MM.1S (cell line): Measurements from ENCODE around the gene LIMS2.

Source experiments
- DNase-seq: peaks from one replicate; pipeline ENCODE4 v3.0.0-alpha.2; 2015
- H2AFZ ChIP-seq: fragments of 300-600 bp; sonication (generic); 2 replicates; pipeline ENCODE4 v1.6.0; 2016; ENCODE audit warnings: antibody characterized with exemption, low read length
- H3F3A ChIP-seq: fragments of 300-600 bp; sonication (generic); 2 replicates; pipeline ENCODE4 v1.6.1; 2016; ENCODE audit warnings: mild to moderate bottlenecking, antibody characterized with exemption, low read length, moderate library complexity, mixed read lengths; ENCODE audit not compliant: insufficient read depth
- H3K27ac ChIP-seq: fragments of 300-600 bp; sonication (generic); 2 replicates; pipeline ENCODE4 v1.5.1; 2016; ENCODE audit warnings: mild to moderate bottlenecking, low read length
- H3K27me3 ChIP-seq: fragments of 300-600 bp; sonication (generic); replicated peaks from 2 replicates; pipeline ENCODE4 v1.6.0; 2016; ENCODE audit warnings: low read length; ENCODE audit not compliant: insufficient read depth
- H3K36me3 ChIP-seq: fragments of 300-600 bp; sonication (generic); replicated peaks from 2 replicates; pipeline ENCODE4 v1.6.1; 2016; ENCODE audit warnings: mild to moderate bottlenecking, low read length, mixed read lengths; ENCODE audit not compliant: insufficient read depth
- H3K4me1 ChIP-seq: fragments of 300-600 bp; sonication (generic); 2 replicates; pipeline ENCODE4 v1.6.1; 2016; ENCODE audit warnings: low read length, mixed read lengths
- H3K4me2 ChIP-seq: fragments of 300-600 bp; sonication (generic); 2 replicates; pipeline ENCODE4 v1.6.0; 2016; ENCODE audit warnings: low read depth, low read length
- H3K4me3 ChIP-seq: fragments of 300-600 bp; sonication (generic); 2 replicates; pipeline ENCODE4 v1.5.1; 2016; ENCODE audit warnings: low read length, mixed read lengths
- H3K79me2 ChIP-seq: fragments of 300-600 bp; sonication (generic); 2 replicates; pipeline ENCODE4 v1.6.1; 2016; ENCODE audit warnings: mixed run types, low read length, mixed read lengths
- H3K9ac ChIP-seq: fragments of 300-600 bp; sonication (generic); 2 replicates; pipeline ENCODE4 v1.6.1; 2016; ENCODE audit warnings: low read length, mixed read lengths
- H3K9me2 ChIP-seq: fragments of 300-600 bp; sonication (generic); replicated peaks from 2 replicates; pipeline ENCODE4 v1.6.1; 2016; ENCODE audit warnings: mild to moderate bottlenecking, low read length, mixed read lengths; ENCODE audit not compliant: insufficient read depth
- H3K9me3 ChIP-seq: fragments of 300-600 bp; sonication (generic); replicated peaks from 2 replicates; pipeline ENCODE4 v1.6.1; 2016; ENCODE audit warnings: mild to moderate bottlenecking, low read length, mixed read lengths; ENCODE audit not compliant: insufficient read depth
- H4K20me1 ChIP-seq: fragments of 300-600 bp; sonication (generic); 2 replicates; pipeline ENCODE4 v1.6.1; 2016; ENCODE audit warnings: mild to moderate bottlenecking, low read length, moderate library complexity, mixed read lengths; ENCODE audit not compliant: insufficient read depth
- CTCF ChIP-seq: fragments of 300-600 bp; sonication (generic); IDR thresholded peaks from 2 replicates; pipeline ENCODE4 v1.5.1; 2016; ENCODE audit warnings: antibody characterized with exemption, low read length, mixed read lengths
- EZH2 ChIP-seq: fragments of 300-600 bp; sonication (generic); optimal IDR thresholded peaks from 2 replicates; pipeline ENCODE3; 2017; ENCODE audit warnings: low read depth, mild to moderate bottlenecking, antibody characterized with exemption, low read length, mixed read lengths
- EZH2phosphoT487 ChIP-seq: fragments of 300-600 bp; sonication (generic); IDR thresholded peaks from 2 replicates; pipeline ENCODE4 v1.6.1; 2018; ENCODE audit warnings: antibody characterized with exemption, low read length

The LIMS2 gene

GRCh38 chr2:127702395-127703009 lies 27.2 kb upstream of the LIMS2 start:
- Histone ChIP-seq H3K79me2 (peaks cover 32% of the 10 kb centered on the region), H3K27me3 (no peaks in the 10 kb centered on the region), H3K9me3 (no peaks in the 10 kb centered on the region), H2AFZ (0 out of 2 replicates have a peak overlapping the region, but pooled peaks have one; percentile 14), H3K4me1 (peaks cover 37% of the 10 kb centered on the region), H3K4me3 (peak overlapping the region; percentile 63), H3K4me2 (peak overlapping the region; percentile 97), H3F3A (peaks cover 45% of the 10 kb centered on the region), H3K9ac (peak overlapping the region; percentile 98), H3K9me2 (no peaks in the 10 kb centered on the region), H3K27ac (peak overlapping the region; percentile 100), H4K20me1 (no peaks in the 10 kb centered on the region), H3K36me3 (0 out of 2 replicates have a peak, but pooled peaks cover 3% of the 10 kb centered on the region)
- TF ChIP-seq CTCF = no peak
- no peak for TF ChIP-seq EZH2
- no peak for TF ChIP-seq EZH2phosphoT487
- no peak for DNase-seq

- H3K27ac ChIP-seq = peak overlapping the region; percentile 100
- H3K79me2 ChIP-seq = peaks cover 32% of the 10 kb centered on the region
These were observed 26.5 kb upstream of the LIMS2 start for GRCh38 chr2:127701651-127702394.

GRCh38 chr2:127701193-127701650 lies 25.9 kb upstream of the LIMS2 start, which contains the start of gene SFT2D3:
TSS of gene SFT2D3 (plus strand) at chr2:127701497. CDS start at chr2:127701529, 32 bp downstream.
- Histone ChIP-seq H3K9ac (peak within 1 kb of the TSS; percentile 98), H3K4me3 (peak within 1 kb of the TSS; percentile 87), H3K79me2 (peaks cover 32% of the 10 kb centered on the region), H3K36me3 (0 out of 2 replicates have a peak, but pooled peaks cover 3% of the 10 kb centered on the region), H3K4me1 (peaks cover 37% of the 10 kb centered on the region), H3K9me2 (no peaks in the 10 kb centered on the region), H3K27ac (peak within 1 kb of the TSS; percentile 100), H4K20me1 (no peaks in the 10 kb centered on the region), H3F3A (peaks cover 45% of the 10 kb centered on the region), H3K27me3 (no peaks in the 10 kb centered on the region), H3K4me2 (peak within 1 kb of the TSS; percentile 98), H2AFZ (peak within 1 kb of the TSS; percentile 43), H3K9me3 (no peaks in the 10 kb centered on the region)
- peak; percentile 95 for DNase-seq
- no peak for TF ChIP-seq CTCF

More at GRCh38 chr2:127701651-127702394, 26.5 kb upstream of the LIMS2 start:
- peak overlapping the region; percentile 98 for H3K9ac ChIP-seq
- DNase-seq = peak; percentile 90
- peak overlapping the region; percentile 87 for H3K4me3 ChIP-seq
- TF ChIP-seq EZH2phosphoT487 = no peak
- TF ChIP-seq CTCF = peak; percentile 15; the same call in 1 of the 2 replicates
- H4K20me1 ChIP-seq = no peaks in the 10 kb centered on the region
- H3K9me3 ChIP-seq = no peaks in the 10 kb centered on the region
- 0 out of 2 replicates have a peak overlapping the region, but pooled peaks have one; percentile 14 for H2AFZ ChIP-seq
- H3K9me2 ChIP-seq = no peaks in the 10 kb centered on the region
- 0 out of 2 replicates have a peak, but pooled peaks cover 3% of the 10 kb centered on the region for H3K36me3 ChIP-seq
- peaks cover 37% of the 10 kb centered on the region for H3K4me1 ChIP-seq
- peak overlapping the region; percentile 97 for H3K4me2 ChIP-seq
- no peaks in the 10 kb centered on the region for H3K27me3 ChIP-seq
- H3F3A ChIP-seq = peaks cover 45% of the 10 kb centered on the region
